ENCODE results near the gene ZNRF1. TPM values are rescaled to one million over a fixed set of nuclear protein-coding genes. Genes with fewer than 3 reads are reported as not detected.

Gene ZNRF1
- total RNA-seq, 3 donors from 2014 or later (not counting 1 experiment from before 2014, with no cell fraction given): 2.4 to 5.1 (median 3.4) TPM

- H3K4me3 Mint-ChIP-seq: no peak overlapping the region
- Histone ChIP-seq H3K4me1 (ENCODE audit: control insufficient read depth, insufficient read depth, low read length) (peaks cover 29% of the 10 kb centered on the region), H3K9me3 (ENCODE audit: control insufficient read depth, insufficient read depth, low read length) (no peaks in the 10 kb centered on the region), H3K36me3 (ENCODE audit: control insufficient read depth, insufficient read depth, low read length) (no peaks in the 10 kb centered on the region), H3K27me3 (ENCODE audit: control insufficient read depth, insufficient read depth, low read length) (no peaks in the 10 kb centered on the region), H3K4me3 (ENCODE audit: low read length) (no peak overlapping the region), H3K27ac (ENCODE audit: low read length) (peak overlapping the region; percentile 11)
- intact Hi-C loops (cut with micrococcal nuclease): no loop called here
- H3K36me3 Mint-ChIP-seq: no peaks in the 10 kb centered on the region
- H3K9me3 Mint-ChIP-seq: no peaks in the 10 kb centered on the region
- no peak for TF ChIP-seq CTCF (IDR thresholded peaks at IDR 0.05)
- ATAC-seq (no peak), DNase-seq (no peak)
- 78% methylated on average over 8 of the region's 8 CpGs for WGBS (ENCODE audit: insufficient coverage)
- H3K27ac Mint-ChIP-seq: peak overlapping the region in 1 of 2 donors; percentile 31
- peaks cover 12 to 20% of the 10 kb centered on the region in 2 donors for H3K4me1 Mint-ChIP-seq
- peaks cover 5 to 10% of the 10 kb centered on the region in 2 donors for H3K27me3 Mint-ChIP-seq (ENCODE audit: low read depth in 2 of 2)
Observed at GRCh38 chr16:75099075-75099667, 100.3 kb downstream of the ZNRF1 start.

GRCh38 chr16:75099738-75100602 lies 101.1 kb downstream of the ZNRF1 start:
- Histone ChIP-seq H3K9me3 (ENCODE audit: control insufficient read depth, insufficient read depth, low read length) (no peaks in the 10 kb centered on the region), H3K4me1 (ENCODE audit: control insufficient read depth, insufficient read depth, low read length) (peaks cover 34% of the 10 kb centered on the region), H3K4me3 (ENCODE audit: low read length) (no peak overlapping the region), H3K36me3 (ENCODE audit: control insufficient read depth, insufficient read depth, low read length) (no peaks in the 10 kb centered on the region), H3K27me3 (ENCODE audit: control insufficient read depth, insufficient read depth, low read length) (no peaks in the 10 kb centered on the region), H3K27ac (ENCODE audit: low read length) (no peak overlapping the region)
- no peak for TF ChIP-seq CTCF (IDR thresholded peaks at IDR 0.05)
- Mint-ChIP-seq H3K4me3 (no peak overlapping the region), H3K27ac (peak overlapping the region in 1 of 2 donors; percentile 31), H3K4me1 (peaks cover 12 to 20% of the 10 kb centered on the region in 2 donors), H3K36me3 (no peaks in the 10 kb centered on the region), H3K9me3 (no peaks in the 10 kb centered on the region), H3K27me3 (ENCODE audit: low read depth in 2 of 2) (peaks cover 5 to 14% of the 10 kb centered on the region in 2 donors)
- WGBS (ENCODE audit: insufficient coverage): 45% methylated on average over 15 of the region's 16 CpGs
- peak in 1 of 2 donors; percentile 59 for DNase-seq
- peak; percentile 41 to 68 (median 58) for ATAC-seq
- intact Hi-C loops (cut with micrococcal nuclease): no loop called here

- peaks cover 12 to 20% of the 10 kb centered on the region in 2 donors for H3K4me1 Mint-ChIP-seq
- ATAC-seq: no peak
Observed at GRCh38 chr16:75100603-75100990, 101.8 kb downstream of the ZNRF1 start.

More at GRCh38 chr16:75100603-75100990, 101.8 kb downstream of the ZNRF1 start:
- H3K9me3 Mint-ChIP-seq: no peaks in the 10 kb centered on the region
- H3K27ac Mint-ChIP-seq: no peak overlapping the region
- no peaks in the 10 kb centered on the region for H3K27me3 ChIP-seq (ENCODE audit: control insufficient read depth, insufficient read depth, low read length)
- no peaks in the 10 kb centered on the region for H3K36me3 ChIP-seq (ENCODE audit: control insufficient read depth, insufficient read depth, low read length)
- peaks cover 5 to 14% of the 10 kb centered on the region in 2 donors for H3K27me3 Mint-ChIP-seq (ENCODE audit: low read depth in 2 of 2)
- intact Hi-C loops (cut with micrococcal nuclease): no loop called here
- no peak overlapping the region for H3K4me3 ChIP-seq (ENCODE audit: low read length)
- TF ChIP-seq CTCF (IDR thresholded peaks at IDR 0.05): no peak
- H3K4me1 ChIP-seq (ENCODE audit: control insufficient read depth, insufficient read depth, low read length): peaks cover 39% of the 10 kb centered on the region
- H3K36me3 Mint-ChIP-seq: no peaks in the 10 kb centered on the region
- no peak overlapping the region for H3K4me3 Mint-ChIP-seq
- H3K9me3 ChIP-seq (ENCODE audit: control insufficient read depth, insufficient read depth, low read length): no peaks in the 10 kb centered on the region
- no peak overlapping the region for H3K27ac ChIP-seq (ENCODE audit: low read length)
- WGBS (ENCODE audit: insufficient coverage): 97% methylated on average over 3 of the region's 3 CpGs
- no peak for DNase-seq
